ENCODE measurements around the gene UNC119.

Gene UNC119

GRCh38 chr17:28545141-28545503 lies 7.3 kb downstream of the UNC119 start:
- no peak for DNase-seq

- no peak for DNase-seq
Measured at GRCh38 chr17:28544402-28545140, 7.9 kb downstream of the UNC119 start.

GRCh38 chr17:28541439-28541838 lies 11.0 kb downstream of the UNC119 start:
- no peak for DNase-seq

GRCh38 chr17:28540231-28540630 lies 12.2 kb downstream of the UNC119 start:
- DNase-seq = no peak

GRCh38 chr17:28538296-28538895 lies 14.0 kb downstream of the UNC119 start:
- no peak for DNase-seq

- DNase-seq = no peak
Measured at GRCh38 chr17:28537219-28537610, 15.2 kb downstream of the UNC119 start.

- no peak for DNase-seq
Measured at GRCh38 chr17:28536532-28537218, 15.7 kb downstream of the UNC119 start.

GRCh38 chr17:28534740-28535375 lies 17.6 kb downstream of the UNC119 start:
- DNase-seq = no peak

GRCh38 chr17:28533091-28533807 lies 19.2 kb downstream of the UNC119 start:
- no peak for DNase-seq

- DNase-seq = no peak
Measured at GRCh38 chr17:28532050-28532960, 20.1 kb downstream of the UNC119 start.

GRCh38 chr17:28530926-28531325 lies 21.5 kb downstream of the UNC119 start:
- DNase-seq = no peak

GRCh38 chr17:28530250-28530649 lies 22.2 kb downstream of the UNC119 start:
- DNase-seq = no peak

- DNase-seq = no peak
Measured at GRCh38 chr17:28529013-28529400, 23.4 kb downstream of the UNC119 start.

- no peak for DNase-seq
Measured at GRCh38 chr17:28528327-28529012, 24.0 kb downstream of the UNC119 start.

GRCh38 chr17:28527859-28528258 lies 24.6 kb downstream of the UNC119 start:
- no peak for DNase-seq

GRCh38 chr17:28527181-28527681 lies 25.2 kb downstream of the UNC119 start:
- DNase-seq = no peak

- no peak for DNase-seq
Measured at GRCh38 chr17:28526381-28526780, 26.0 kb downstream of the UNC119 start.

- DNase-seq = no peak
Measured at GRCh38 chr17:28524476-28525424, 27.7 kb downstream of the UNC119 start.

- no peak for DNase-seq
Measured at GRCh38 chr17:28523876-28524275, 28.5 kb downstream of the UNC119 start.

Measured in hypothalamus (tissue), 51 donors.